GM15510 (cell line): ENCODE results near the gene TLCD3A.

ENCODE experiments used
- POLR2A ChIP-seq: IDR thresholded peaks from 3 replicates; pipeline ENCODE4 v1.6.1; 2011; ENCODE audit warnings: borderline replicate concordance; ENCODE audit not compliant: insufficient read length; ENCODE audit errors: extremely low read depth

TLCD3A gene

DNA sequence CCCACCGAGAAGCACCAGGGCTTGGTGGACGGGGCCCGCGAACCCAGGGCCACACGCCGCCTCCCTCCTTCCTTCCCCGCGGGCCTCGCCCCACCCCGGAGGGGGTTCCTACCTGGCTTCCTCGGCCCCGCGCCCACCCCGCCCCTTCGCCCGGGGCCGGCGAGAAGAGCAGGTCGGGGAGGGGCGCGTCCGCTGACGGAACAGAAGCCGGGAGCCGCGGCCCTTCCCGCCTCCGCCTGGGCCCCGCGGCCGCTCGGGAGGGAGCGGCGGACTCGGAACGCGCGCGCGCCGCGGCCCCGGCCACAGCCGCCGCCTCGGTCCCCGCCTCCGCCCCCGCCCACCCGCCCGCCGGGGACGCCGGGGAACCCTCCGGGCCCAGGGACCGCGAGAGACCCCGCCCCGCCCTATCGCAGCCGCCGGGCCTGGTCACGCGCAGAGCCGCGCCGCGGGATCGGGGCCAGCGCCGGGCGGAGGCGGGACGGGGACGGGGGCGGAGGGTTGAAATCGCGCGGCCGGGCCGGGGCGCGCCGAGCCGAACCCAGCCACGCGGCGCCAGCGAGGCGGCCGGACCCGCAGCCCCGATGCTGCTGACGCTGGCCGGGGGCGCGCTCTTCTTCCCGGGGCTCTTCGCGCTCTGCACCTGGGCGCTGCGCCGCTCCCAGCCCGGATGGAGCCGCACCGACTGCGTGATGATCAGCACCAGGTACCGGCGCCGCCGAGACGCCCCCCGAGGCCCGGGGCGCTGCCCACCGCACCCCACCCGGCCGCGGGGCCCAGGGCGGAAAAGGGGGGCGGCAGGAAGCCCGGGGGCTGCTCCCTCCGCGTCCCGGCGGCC lies at the start of gene TLCD3A:
TLCD3A (plus strand) TSS at position 530 of the 835 bp plus-strand sequence; CDS start at position 582, 52 bp downstream.
- peak; percentile 30 for TF ChIP-seq POLR2A

DNA sequence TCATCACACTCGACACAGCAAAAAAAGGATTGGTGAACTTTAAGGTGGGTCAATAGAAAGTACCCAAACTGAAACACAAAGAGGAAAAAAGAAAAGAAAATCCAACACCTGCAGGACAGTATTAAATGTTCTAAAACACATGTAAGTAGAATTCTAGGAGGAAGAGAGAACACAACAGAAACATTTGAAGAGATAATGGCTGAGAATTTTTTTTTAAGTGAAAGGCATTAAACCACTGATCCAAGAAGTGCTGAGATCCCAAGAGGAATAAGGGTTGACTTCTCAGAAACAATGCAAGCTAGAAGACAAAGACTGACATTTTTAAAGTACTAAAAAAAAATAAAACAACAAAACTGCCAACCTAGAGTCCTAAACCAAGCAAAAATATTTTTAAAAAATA lies 49.4 kb upstream of the TLCD3A start:
- TF ChIP-seq POLR2A: no peak

- TF ChIP-seq POLR2A: no peak
Measured at GRCh38 chr17:683499-684254, 48.7 kb upstream of the TLCD3A start.

- TF ChIP-seq POLR2A: no peak
Measured at GRCh38 chr17:685006-685405, 47.4 kb upstream of the TLCD3A start.

DNA sequence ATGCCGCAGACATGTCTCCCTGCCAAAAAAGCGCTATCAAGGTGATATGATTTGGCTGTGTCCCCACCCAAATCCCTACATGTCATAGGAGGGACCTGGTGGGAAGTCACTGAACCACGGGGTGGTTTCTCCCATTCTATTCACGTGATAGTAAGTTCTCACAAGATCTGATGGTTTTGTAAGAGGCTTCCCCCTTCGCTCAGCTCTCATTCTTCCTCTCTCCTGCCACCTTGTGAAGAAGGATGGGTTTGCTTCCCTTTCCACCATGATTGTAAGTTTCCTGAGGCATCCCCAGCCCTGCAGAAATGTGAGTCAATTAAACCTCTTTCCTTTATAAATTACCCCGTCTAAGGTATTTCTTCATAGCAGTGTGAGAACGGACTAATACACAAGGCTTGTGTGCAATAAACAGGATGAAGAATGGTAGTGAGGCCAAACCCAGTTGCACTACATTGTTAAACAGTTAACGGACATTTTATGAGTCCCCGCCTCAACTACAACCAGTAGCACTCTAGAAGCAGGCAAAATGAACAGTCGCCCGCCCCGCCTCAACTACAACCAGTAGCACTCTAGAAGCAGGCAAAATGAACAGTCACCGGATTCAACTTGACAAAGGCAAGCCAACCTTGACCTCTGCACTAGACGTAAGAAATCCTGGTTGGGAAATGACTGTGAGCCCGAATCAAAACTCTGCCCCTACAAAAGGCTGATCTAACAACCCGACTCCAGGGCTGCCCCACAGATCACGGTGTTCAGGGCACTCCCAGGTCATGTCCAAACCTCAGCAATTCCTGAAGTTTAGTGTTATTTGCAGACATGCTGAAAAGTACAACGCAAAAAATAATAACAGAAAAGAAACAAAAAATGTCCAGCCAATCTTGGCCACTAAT lies 44.1 kb upstream of the TLCD3A start:
- TF ChIP-seq POLR2A: no peak

- no peak for TF ChIP-seq POLR2A
Measured at GRCh38 chr17:689556-690275, 42.7 kb upstream of the TLCD3A start.

- TF ChIP-seq POLR2A: no peak
Measured at GRCh38 chr17:690361-690760, 42.0 kb upstream of the TLCD3A start.

DNA sequence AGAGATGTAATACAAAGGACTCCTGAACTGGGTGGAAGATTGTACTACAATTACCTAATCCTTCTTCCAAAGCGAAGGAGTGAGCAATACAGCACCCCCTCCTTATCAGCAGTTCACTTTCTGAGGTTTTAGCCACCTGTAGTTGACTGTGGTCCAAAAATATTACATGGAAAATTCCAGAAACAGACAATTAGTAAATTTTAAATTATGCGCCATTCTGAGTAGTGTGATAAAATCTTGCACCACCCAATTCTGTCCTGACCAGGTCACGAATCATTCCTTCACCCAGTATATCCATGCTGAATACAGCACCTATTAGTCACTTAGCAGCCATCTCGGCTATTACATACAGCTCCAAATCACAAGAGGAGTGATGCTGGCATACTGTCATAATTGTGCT lies 41.0 kb upstream of the TLCD3A start:
- no peak for TF ChIP-seq POLR2A

GRCh38 chr17:692116-692515 lies 40.3 kb upstream of the TLCD3A start:
- no peak for TF ChIP-seq POLR2A

- TF ChIP-seq POLR2A: no peak
Measured at GRCh38 chr17:693791-694638, 38.4 kb upstream of the TLCD3A start.

DNA sequence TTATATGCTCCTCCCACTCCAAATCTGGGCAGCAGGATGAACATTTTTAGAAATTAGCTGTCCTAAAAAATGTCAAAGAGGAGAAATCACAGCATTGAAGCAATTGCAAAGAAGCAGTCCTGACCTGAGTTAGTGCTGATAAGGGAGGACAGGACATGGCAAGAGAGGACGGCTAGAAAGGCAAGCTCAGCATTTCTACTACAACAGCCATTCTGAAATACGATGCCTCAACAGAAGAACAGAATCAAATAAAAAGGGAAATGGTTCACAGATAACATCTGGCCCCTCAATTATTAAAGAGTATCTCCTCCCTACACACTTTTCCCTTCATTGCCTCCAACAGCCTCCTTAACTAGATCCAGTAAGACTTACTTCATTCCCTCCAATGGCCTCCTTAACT lies 36.0 kb upstream of the TLCD3A start:
- no peak for TF ChIP-seq POLR2A

GRCh38 chr17:697682-698081 lies 34.7 kb upstream of the TLCD3A start:
- no peak for TF ChIP-seq POLR2A

- TF ChIP-seq POLR2A: no peak
Measured at GRCh38 chr17:699345-699744, 33.1 kb upstream of the TLCD3A start.

GRCh38 chr17:700504-701094 lies 31.8 kb upstream of the TLCD3A start:
- TF ChIP-seq POLR2A: no peak
